ENCODE measurements around the gene KLHL36.
A peak's percentile ranks its signal among the peaks of the same experiment; 100 is the strongest.

Gene KLHL36

DNA sequence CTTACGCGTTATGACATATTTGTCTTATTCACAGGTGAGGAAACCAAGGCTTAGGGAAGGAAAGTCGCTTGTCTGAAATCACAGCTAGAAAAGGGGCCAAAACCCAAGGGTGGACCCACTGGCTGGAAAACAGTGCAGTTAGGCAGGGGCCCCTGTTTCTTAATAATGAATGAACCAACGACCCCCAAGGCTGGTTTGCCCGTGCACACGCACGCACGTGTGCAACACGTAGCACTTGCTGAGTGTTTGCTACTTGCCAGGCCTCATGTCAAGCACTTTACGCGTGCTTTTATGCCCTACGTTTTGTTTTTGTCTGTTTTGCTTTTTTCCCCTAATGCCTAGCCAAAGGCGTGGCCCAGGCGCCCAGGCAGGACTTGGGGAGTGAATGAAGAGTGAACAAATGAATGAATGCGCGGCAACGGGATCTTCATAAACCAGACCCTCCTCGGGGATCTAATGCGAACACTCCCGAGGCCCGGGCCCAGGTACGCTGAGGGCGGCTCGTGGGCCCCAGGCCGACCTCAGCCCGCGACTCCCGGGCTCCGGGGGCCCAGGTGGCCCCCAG, 50.9 kb downstream of the KLHL36 start:
- no peak for DNase-seq (ENCODE audit: low read depth)

DNA sequence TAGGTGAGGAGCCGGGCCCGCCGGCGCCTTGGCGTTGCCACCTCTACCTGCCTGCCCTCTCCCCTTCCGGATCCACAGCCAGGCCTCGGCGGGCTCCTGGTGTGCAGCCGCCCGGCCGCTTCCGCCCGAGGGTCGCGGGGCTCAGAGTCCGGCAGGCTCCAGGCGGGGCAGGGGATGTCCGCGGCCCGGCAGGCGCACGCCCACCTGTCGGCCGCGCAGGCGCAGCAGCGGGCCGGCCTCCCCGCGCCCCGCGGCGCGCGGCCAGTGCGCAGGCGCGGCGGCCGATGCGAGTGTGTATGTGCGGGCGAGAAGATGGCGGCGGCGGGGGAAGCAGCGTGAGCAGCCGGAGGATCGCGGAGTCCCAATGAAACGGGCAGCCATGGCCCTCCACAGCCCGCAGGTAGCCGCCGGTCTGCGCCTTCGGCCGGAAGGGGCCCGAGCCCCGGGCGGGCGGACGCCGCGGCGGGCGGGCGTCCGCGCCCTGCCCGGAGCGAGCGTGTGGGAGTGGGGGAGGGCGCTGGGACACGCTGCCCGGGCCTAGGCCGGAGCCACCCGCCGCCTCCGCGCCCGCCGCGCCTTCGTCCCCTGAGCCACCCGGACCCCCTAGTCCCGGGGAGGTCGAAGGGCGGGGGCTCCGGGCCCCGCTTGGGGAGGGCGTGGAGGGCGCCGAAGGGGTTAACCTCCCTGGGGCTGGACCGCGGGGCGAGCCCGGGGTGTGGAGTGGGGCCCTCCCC, 51.6 kb downstream of the KLHL36 start, which contains the start of gene USP10:
TSS of gene USP10 (plus strand) at position 289 of the 734 bp plus-strand sequence. CDS start at position 380, 91 bp downstream.
- peak; percentile 52 for DNase-seq (ENCODE audit: low read depth)

DNA sequence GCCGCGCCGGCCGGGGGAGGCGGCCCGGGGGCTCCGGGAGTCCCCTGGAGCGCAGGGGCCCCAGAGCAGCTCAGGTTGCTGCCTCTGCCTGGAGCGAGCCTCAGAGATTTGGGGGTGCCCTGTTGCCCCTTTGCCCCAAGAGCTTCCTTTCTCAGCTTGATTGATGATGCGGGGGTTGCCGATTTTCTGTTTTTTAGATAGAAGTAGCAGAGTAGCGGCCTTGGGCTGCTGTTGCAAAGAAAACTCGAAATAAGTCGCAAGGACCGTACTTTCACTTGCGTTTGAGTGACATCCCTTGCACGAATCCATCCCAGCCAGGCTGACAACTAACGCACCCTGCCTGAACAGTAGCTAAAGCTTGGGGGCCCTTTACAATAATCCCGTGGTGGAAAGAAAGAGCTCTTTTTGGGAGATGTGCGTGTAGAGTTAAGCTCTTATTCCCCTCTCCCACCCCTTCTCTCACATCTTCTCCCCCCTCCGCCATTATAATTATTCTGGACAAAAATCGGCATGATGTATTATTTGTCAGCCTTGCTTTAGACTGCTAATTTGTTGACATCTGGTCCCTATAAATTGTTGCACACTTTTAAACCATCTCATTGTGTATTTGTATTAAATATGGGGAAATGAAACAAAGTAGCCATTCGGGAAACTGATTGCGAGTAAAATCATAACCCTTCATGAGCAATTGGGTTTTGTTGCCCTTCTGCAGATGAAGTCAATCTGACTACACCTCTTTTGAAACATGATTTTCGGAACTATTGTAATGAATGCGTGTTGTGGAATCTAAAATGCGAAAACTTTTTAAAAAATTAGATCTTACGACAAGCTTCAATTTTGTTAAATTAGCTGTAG, 52.4 kb downstream of the KLHL36 start:
- no peak for DNase-seq (ENCODE audit: low read depth)

DNA sequence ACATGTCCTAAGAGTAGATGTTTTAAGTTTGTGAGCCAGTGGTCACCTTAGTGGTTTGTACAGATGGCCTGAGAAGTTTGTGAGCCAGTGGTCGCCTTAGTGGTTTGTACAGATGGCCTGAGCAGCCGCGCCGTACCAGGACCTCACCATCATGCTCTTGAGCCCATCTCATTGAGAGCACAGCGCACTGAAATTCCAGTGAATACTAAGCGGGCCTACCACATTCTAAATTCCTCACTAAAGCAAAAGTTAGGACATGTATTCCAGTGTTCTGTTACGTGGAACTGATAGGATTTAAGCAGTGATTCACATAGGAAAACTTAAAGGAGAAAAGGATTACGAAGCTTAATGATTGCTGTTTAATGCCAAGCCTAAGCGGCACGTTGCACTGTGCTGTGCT, 55.4 kb downstream of the KLHL36 start:
- DNase-seq (ENCODE audit: low read depth) = no peak

DNA sequence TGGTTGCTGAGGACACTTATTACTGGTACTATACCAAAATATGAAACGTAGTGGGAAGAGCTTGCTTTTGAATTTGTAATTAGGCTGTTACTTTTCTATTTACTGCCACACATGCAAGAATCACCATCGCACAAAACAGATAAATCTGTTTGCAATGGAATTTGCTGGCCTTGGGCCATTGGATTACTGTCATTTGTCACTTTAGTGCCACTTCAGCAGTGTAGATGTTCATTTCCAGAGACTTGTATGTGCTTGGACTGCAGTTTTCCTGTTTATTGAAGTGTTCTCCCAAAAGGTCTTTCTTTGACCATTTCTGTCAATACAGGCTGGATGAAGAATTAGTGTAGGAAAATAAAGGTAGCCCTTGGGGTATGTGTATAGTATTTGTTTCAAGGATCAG, 55.9 kb downstream of the KLHL36 start:
- DNase-seq (ENCODE audit: low read depth) = no peak

DNA sequence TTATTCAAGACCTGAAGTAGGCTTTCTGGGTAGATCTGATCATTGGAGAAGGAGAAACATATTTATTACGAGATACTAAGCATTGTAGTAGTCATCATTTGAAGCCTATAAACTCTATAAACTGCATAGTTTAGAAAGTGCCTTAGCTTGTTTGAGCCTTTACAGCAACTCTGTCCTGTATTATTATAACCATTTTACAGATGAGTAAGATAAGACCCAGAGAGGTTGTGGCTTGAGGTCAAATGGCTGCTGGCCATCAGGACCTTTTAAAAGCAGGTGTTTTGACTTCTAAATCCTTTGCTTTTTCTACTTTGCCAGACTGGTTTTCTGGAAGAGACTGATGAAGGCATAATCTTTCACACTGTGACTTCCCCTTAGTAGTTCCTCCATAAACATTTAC, 58.5 kb downstream of the KLHL36 start:
- no peak for DNase-seq (ENCODE audit: low read depth)

DNA sequence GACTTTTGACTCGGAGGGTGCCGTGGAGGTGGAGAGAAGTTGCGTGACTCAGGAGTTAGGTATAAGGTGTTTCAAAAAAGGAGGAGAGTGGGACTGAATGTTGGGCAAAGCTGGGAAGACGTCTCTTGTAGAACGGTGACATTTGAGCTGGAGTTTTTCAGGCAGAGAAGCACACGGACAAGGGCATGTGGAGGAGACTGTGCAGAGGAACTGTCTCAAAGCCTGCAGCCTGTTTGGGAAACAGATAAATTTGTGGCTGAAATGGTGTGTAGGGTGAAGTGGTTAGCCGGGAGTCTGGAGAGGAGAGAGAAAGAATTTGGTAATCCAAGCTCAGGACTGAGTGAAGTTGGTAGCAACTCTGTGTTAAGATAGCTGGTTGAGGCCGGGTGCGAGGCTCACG, 61.3 kb downstream of the KLHL36 start:
- DNase-seq (ENCODE audit: low read depth) = no peak

DNA sequence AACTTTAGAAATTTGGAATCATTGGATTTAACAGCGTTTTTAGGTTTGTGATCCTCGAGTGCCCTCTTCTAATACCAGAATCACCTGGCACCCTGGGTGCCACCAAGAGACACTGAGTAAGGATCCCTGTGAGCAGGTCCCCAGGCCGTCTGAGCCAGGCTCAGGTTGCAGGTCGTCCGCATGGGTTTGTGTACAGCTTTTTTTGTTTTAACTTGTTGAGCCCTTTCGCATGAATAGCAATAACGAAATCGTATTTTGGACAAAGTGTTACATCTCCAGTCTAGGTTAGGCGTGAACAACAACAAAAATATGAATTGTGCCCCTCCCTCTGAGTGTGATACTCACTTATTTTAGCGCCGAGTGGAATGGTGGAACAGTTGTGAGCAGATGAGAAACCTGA, 62.4 kb downstream of the KLHL36 start:
- DNase-seq (ENCODE audit: low read depth) = no peak
